NCI-H2171 treated with DMSO at 0.1 percent for 48 hours (cell line): Measurements from ENCODE around the gene KCNJ13.

Experiments
- DNase-seq: peaks from one replicate; lab custom pipeline; 2025; lab: John Stamatoyannopoulos, UW

KCNJ13 gene

GRCh38 chr2:232776435-232776834, at the start of gene KCNJ13:
TSS of gene KCNJ13 (minus strand) at chr2:232776565. CDS start at chr2:232771362, 5,203 bp downstream.
- no peak for DNase-seq

GRCh38 chr2:232817756-232818155, 41.4 kb upstream of the KCNJ13 start:
- DNase-seq: no peak

- DNase-seq: no peak
Measured at GRCh38 chr2:232816657-232817056, 40.3 kb upstream of the KCNJ13 start.

DNA sequence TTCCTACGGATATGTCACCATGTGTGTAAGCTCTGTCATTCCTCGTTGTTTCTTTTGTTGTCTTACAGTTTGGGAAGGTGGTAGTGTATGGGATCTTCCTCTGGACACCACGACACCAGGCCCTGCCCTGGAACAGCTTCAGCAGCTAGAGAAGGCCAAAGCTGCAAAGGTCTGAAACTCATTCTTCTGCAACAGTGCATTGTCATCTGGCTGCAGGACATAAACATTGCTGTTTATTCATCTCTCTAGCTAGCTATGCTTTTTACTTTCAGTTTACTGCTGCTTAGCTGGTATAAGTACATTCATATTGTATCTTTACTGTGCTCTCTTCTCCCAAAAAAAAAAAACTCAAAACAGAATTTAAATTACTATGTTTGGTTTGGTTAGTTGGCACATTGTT, 39.2 kb upstream of the KCNJ13 start:
- no peak for DNase-seq

DNA sequence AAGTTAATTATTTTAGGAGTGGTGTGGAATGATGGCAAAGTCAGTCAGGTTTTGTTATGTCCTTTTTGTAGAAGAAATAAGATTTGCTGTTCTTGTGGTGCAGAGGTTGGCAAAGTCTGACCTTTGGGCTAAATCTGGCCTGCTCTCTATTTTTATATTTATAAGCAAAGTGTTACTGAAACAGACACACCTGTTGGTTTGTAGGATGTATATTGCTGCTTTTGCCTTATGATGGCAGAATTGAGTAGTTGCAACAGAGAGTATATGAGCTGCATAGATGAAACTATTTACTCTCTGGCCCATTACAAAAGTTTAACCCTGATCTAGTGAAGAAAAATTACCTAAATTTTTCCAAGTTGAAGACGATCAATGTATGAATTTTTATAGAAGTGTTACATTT, 34.1 kb upstream of the KCNJ13 start:
- DNase-seq: no peak

DNA sequence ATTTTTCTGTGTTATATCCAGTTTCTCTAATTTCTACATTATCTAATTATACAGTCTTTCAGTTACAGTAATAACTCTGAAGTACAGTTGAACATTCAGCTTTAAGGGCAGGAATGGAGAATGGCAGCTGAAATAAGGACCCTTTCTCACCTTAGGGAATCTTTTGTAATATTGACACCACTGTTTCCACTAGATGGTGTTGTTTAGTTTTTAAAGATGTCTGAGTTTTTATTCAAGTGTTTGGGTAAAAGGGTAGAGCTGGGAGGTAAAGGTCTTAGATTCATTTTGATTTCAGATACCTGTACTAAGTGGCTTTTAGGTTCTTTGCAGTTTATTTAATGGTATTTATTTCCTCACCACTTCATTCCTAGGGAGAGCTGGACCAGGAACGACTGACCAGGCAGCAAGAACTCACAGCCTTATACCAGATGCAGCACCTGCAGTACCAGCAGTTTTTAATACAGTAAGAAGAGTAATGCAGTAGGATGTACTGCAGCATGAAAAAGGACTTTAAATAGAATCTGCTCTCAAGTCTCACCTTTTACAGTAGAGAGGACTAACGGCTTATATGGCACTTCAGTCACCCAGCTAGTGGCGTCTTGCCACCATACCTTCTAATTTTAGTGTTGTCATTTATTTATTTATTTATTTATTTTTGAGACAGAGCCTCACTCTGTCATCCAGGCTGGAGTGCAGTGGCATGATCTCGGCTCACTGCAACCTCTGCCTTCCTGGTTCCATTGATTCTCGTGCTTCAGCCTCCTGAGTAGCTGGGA, 33.2 kb upstream of the KCNJ13 start:
- DNase-seq: no peak

DNA sequence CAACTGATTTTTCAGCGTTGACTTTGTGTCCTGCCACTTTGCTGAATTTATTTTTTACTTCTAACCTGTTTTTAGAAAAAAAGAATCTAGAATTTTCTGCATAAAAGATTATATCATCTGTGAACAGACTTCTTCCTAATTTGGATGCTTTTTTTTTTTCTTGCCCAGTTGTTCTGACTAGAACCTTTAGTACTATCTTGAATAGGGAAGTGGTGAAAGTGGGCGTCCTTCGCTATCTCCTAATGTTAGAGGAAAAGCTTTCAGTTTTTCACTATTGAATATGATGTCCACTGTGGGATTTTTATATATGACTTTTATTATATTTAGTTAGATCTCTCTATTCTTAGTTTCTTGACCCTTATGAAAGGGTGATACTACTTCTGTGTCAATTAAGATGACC, 25.7 kb upstream of the KCNJ13 start:
- no peak for DNase-seq

GRCh38 chr2:232800166-232800565, 23.8 kb upstream of the KCNJ13 start:
- DNase-seq: no peak

- DNase-seq: no peak
Measured at GRCh38 chr2:232798187-232798586, 21.8 kb upstream of the KCNJ13 start.

GRCh38 chr2:232795920-232796319, 19.6 kb upstream of the KCNJ13 start:
- DNase-seq: no peak

DNA sequence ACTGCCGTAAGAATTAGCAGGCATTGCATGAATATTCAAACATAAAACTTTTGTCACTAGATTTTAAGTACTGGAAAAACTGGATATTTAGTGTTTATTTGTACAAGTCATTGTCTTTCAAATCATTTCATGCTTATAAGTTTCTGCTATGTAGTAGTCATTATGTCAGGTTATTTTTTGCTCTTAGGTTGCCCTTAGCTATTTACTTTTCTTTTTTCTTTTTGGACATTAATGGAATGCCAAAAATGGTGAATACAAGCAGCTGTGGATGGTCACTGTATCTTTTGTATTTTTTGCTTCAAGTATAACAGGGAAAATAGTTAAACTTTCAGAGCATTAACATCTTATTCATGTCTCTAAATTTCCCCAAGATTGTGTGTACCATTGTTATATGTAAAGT, 18.6 kb upstream of the KCNJ13 start:
- no peak for DNase-seq

DNA sequence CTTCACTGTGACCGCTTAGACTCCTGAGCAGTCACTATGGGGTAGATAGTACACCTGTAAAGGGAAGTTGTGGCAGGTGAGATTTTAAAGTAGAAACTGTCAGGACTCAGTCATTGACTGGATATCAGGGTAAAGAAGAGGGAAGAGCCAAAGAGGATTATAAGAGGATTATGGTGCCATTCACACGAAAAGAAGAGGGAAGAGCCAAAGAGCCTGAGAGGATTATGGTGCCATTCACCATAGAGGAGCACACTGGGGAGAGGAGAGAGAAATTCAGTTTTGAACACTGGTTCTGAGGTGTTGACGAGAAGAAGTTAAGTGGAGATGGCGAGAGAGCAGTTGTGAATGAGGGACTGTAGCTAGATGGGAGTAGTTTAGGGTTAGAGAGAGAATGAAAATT, 16.9 kb upstream of the KCNJ13 start:
- no peak for DNase-seq

GRCh38 chr2:232791518-232791917, 15.2 kb upstream of the KCNJ13 start:
- DNase-seq: no peak

DNA sequence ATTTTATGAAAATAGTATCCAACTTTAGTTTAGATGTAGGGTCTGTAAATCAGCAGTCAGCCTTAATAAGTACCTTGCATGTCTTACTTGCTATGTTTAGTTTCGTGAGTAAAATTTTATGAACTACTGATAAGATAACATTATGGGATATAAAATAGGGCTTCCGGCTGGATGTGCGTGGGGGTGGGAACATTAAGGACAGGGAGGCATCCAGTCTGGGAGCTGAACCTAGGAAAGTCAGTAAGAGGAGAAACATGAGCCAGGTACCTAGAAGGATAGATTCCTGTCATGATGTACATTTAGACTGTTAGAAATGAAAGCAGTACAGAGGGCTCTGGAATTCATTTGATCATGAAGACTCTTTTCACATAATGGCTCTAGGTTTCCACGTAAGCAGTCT, 12.7 kb upstream of the KCNJ13 start:
- DNase-seq: no peak

DNA sequence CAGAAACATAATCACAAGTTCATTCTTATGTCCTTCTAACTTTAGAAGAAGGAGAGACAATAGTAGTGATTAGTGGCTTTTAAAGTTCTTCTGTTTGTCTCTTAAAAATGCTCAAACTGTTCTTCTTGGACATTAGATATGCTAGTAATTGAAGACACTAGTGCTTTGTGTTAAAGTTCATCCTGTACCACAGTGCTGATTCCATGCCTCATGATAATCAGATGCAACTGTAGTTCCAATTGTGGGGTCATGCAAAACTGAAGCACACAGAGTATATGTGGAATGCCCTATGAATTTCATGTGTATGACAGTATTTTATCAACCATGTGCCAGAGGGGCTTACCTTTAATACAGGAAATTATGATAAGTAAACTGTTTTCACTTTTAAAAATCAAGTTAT, 11.4 kb upstream of the KCNJ13 start:
- DNase-seq: no peak

GRCh38 chr2:232783278-232783677, 6.9 kb upstream of the KCNJ13 start:
- DNase-seq: no peak

DNA sequence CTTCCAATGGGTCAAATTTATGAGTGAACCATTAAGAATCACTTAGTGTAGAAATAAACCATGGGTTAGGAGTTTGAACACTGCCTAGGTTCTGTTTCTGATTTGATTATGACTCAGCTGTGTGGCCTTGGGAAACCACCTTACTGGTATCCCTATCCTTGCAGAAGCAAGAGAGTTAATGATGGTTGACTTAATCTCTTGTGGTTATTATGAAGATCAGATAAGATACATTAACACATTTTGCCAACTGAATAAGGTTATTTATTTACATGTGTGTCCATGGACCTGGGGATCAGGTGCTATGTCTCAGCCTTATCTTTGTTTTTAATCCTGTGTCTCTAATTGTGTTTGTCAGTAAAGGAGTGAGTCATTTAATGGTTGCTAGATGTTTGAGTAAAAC, 5.4 kb upstream of the KCNJ13 start:
- DNase-seq: no peak

DNA sequence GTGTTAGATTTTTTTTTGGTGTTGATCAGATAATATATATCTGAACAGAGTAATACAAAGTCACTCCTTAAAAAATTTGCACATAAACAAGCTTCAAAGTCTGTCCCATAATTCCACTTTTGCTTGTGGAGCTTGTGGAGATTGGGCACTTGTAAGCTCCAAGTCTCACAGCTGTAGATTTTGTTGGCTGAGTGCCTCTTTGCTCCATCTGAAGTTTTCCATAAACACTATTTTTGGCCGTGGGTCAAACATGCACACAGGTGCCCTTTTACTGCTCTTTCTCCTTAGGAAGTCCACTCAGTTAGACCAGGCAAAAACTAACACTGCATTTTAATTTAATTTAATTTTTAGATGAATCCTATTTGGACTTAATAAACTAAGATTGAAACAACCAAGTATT, 3.6 kb upstream of the KCNJ13 start:
- no peak for DNase-seq

- DNase-seq: no peak
Measured at GRCh38 chr2:232779465-232779864, 3.1 kb upstream of the KCNJ13 start.

- no peak for DNase-seq
Measured at GRCh38 chr2:232777276-232777675, 911 bp upstream of the KCNJ13 start.

- no peak for DNase-seq
Measured at GRCh38 chr2:232773815-232774214, 2.5 kb downstream of the KCNJ13 start.

- DNase-seq: no peak
Measured at GRCh38 chr2:232772531-232772930, 3.8 kb downstream of the KCNJ13 start.

DNA sequence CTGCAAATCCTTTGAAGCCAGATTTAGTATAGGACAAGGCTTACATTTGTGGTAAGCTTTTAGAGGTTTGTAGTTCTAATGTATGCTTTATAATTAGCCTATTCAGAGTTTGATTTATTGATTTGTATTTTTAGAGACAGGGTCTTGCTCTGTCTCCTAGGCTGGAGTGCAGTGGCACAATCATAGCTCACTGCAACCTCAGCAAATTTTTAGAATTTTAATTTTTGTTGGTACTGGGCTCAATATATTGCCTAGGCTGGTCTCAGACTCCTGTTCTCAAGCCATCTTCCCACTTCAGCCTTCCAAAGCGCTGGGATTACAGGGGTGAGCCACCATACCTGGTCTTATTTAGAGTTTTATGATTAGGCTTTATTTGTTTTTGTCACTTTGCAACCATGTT, 4.5 kb downstream of the KCNJ13 start:
- no peak for DNase-seq

DNA sequence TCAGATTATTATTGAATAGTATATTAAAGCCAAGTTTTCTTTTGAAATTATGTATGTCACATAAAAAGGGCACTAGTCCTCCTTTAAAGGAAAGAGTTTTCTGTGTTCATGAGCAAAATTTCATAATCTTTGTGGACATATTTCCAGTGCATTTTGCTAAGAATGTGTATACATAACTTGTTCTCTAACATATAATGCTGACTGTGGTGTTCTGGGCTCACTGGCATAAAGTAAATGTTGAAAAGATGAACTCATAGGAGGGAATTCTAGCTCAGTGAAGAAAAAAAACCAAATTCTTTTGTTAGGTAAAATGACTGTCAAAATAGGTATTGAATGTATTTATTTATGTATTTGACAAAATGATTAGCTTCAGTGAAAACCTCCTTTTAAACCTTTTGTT, 6.2 kb downstream of the KCNJ13 start:
- no peak for DNase-seq
